Spleen (tissue), 7 donors: ENCODE measurements around the gene GABRR2.

Experiments used
- CTCF ChIP-seq, 11 experiments: fragments of 200-600 bp in 7 of 11; fragments of 450-650 bp in 4 of 11; sonication (generic) in 4 of 11; IDR thresholded peaks in 8 of 11; conservative IDR thresholded peaks in 3 of 11; 1 replicate in 7 of 11; 2 replicates in 4 of 11; pipeline versions ENCODE4 v1.4.0 to v1.8.0; 2016 to 2021; ENCODE audit warnings: antibody characterized with exemption in 11 of 11, inconsistent platforms in 4 of 11, mild to moderate bottlenecking in 1 of 11
- POLR2A ChIP-seq, 3 donors: fragments of 450-650 bp; IDR thresholded peaks; one replicate each; pipeline ENCODE4 v1.5.1; 2017; ENCODE audit warnings: antibody characterized with exemption in 3 of 3, mild to moderate bottlenecking in 1 of 3
- donor health status: DM: no; HTN: no; CAD: no; lungs with moderate emphysema.
- donor health status: DM: no; HTN: no; CAD: no.
- donor health status: DM: no; HTN: no; CAD: no.

GRCh38 chr6:89260310-89260709, 54.8 kb downstream of the GABRR2 start:
- no peak for TF ChIP-seq CTCF (IDR thresholded peaks at IDR 0.05 in 8 of 11, conservative IDR thresholded peaks at IDR 0.05 in 3 of 11)
- TF ChIP-seq POLR2A (IDR thresholded peaks at IDR 0.05): no peak
